Measurements from ENCODE around the gene BZW2. TPM values are rescaled to one million over a fixed set of nuclear protein-coding genes. Genes with fewer than 3 reads are reported as not detected.

Gene BZW2
- total and polyA plus RNA-seq, 4 donors: 32.4 to 53.7 (median 46.1) TPM

DNA sequence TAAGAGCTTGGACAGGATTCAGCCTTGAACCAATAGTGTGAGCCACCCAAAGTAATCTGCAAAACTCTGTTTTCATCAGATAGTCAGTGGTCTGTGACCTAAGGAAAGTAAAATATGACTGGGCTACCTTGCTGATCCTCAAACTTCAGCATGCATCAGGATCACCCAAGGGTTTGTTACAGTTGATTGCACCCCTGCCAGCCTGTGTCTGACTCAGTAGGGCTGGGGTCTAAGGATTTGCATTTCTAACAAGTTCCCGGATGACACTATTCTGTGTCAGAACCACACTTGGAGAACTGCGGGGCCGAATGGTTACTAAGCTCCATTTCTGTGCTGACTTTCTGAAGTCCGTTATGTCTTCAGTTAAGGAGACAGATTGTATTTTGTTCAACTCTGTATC lies 66.9 kb downstream of the BZW2 start:
- ATAC-seq (ENCODE audit: insufficient read depth, low FRiP score) (no peak), DNase-seq (no peak)
- no peaks in the 10 kb centered on the region for H3K27me3 ChIP-seq (ENCODE audit: control insufficient read depth in 3 of 3, insufficient read depth in 3 of 3, low read length in 2 of 3)
- no peak overlapping the region for H3K4me3 ChIP-seq
- 97 to 98% methylated on average over 4 of the region's 4 CpGs for WGBS, 2 donors
- H3K27ac ChIP-seq (ENCODE audit: low read depth in 1 of 2, low read length in 1 of 2): no peak overlapping the region
- H3K9ac ChIP-seq (ENCODE audit: insufficient read depth in 1 of 2, low read length in 2 of 2): no peak overlapping the region
- H3K9me3 ChIP-seq (ENCODE audit: control insufficient read depth in 4 of 4, insufficient read depth in 3 of 4, low read length in 3 of 4): no peaks in the 10 kb centered on the region
- peaks cover 0 to 2% (median 0%) of the 10 kb centered on the region in 4 donors for H3K36me3 ChIP-seq (ENCODE audit: control insufficient read depth in 4 of 4, insufficient read depth in 4 of 4, low read length in 4 of 4)
- no peaks in the 10 kb centered on the region for H3K4me1 ChIP-seq (ENCODE audit: control insufficient read depth in 5 of 5, insufficient read depth in 5 of 5, low read length in 5 of 5)
- TF ChIP-seq, protein P1, sequence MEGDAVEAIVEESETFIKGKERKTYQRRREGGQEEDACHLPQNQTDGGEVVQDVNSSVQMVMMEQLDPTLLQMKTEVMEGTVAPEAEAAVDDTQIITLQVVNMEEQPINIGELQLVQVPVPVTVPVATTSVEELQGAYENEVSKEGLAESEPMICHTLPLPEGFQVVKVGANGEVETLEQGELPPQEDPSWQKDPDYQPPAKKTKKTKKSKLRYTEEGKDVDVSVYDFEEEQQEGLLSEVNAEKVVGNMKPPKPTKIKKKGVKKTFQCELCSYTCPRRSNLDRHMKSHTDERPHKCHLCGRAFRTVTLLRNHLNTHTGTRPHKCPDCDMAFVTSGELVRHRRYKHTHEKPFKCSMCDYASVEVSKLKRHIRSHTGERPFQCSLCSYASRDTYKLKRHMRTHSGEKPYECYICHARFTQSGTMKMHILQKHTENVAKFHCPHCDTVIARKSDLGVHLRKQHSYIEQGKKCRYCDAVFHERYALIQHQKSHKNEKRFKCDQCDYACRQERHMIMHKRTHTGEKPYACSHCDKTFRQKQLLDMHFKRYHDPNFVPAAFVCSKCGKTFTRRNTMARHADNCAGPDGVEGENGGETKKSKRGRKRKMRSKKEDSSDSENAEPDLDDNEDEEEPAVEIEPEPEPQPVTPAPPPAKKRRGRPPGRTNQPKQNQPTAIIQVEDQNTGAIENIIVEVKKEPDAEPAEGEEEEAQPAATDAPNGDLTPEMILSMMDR (IDR thresholded peaks at IDR 0.05; ENCODE audit: control extremely low read depth, extremely low read depth): no peak

- Histone ChIP-seq H3K4me1 (ENCODE audit: control insufficient read depth in 5 of 5, insufficient read depth in 5 of 5, low read length in 5 of 5) (no peaks in the 10 kb centered on the region), H3K9me3 (ENCODE audit: control insufficient read depth in 4 of 4, insufficient read depth in 3 of 4, low read length in 3 of 4) (no peaks in the 10 kb centered on the region), H3K27ac (ENCODE audit: low read depth in 1 of 2, low read length in 1 of 2) (no peak overlapping the region), H3K4me3 (no peak overlapping the region), H3K27me3 (ENCODE audit: control insufficient read depth in 3 of 3, insufficient read depth in 3 of 3, low read length in 2 of 3) (no peaks in the 10 kb centered on the region), H3K36me3 (ENCODE audit: control insufficient read depth in 4 of 4, insufficient read depth in 4 of 4, low read length in 4 of 4) (no peaks in the 10 kb centered on the region), H3K9ac (ENCODE audit: insufficient read depth in 1 of 2, low read length in 2 of 2) (no peak overlapping the region)
- ATAC-seq (ENCODE audit: insufficient read depth, low FRiP score) (no peak), DNase-seq (no peak)
- TF ChIP-seq, protein P1 (IDR thresholded peaks at IDR 0.05; ENCODE audit: control extremely low read depth, extremely low read depth): no peak
Measured at GRCh38 chr7:16715928-16716327, 69.9 kb downstream of the BZW2 start.

GRCh38 chr7:16718111-16718656 lies 72.2 kb downstream of the BZW2 start:
- H3K9me3 ChIP-seq (ENCODE audit: control insufficient read depth in 4 of 4, insufficient read depth in 3 of 4, low read length in 3 of 4): no peaks in the 10 kb centered on the region
- no peak for ATAC-seq (ENCODE audit: insufficient read depth, low FRiP score)
- TF ChIP-seq, protein P1 (IDR thresholded peaks at IDR 0.05; ENCODE audit: control extremely low read depth, extremely low read depth): no peak
- H3K27ac ChIP-seq (ENCODE audit: low read depth in 1 of 2, low read length in 1 of 2): no peak overlapping the region
- H3K4me3 ChIP-seq: no peak overlapping the region
- 98 to 99% methylated on average over 3 of the region's 3 CpGs for WGBS, 2 donors
- H3K4me1 ChIP-seq (ENCODE audit: control insufficient read depth in 5 of 5, insufficient read depth in 5 of 5, low read length in 5 of 5): no peaks in the 10 kb centered on the region
- H3K27me3 ChIP-seq (ENCODE audit: control insufficient read depth in 3 of 3, insufficient read depth in 3 of 3, low read length in 2 of 3): no peaks in the 10 kb centered on the region
- DNase-seq: no peak
- no peaks in the 10 kb centered on the region for H3K36me3 ChIP-seq (ENCODE audit: control insufficient read depth in 4 of 4, insufficient read depth in 4 of 4, low read length in 4 of 4)
- no peak overlapping the region for H3K9ac ChIP-seq (ENCODE audit: insufficient read depth in 1 of 2, low read length in 2 of 2)

DNA sequence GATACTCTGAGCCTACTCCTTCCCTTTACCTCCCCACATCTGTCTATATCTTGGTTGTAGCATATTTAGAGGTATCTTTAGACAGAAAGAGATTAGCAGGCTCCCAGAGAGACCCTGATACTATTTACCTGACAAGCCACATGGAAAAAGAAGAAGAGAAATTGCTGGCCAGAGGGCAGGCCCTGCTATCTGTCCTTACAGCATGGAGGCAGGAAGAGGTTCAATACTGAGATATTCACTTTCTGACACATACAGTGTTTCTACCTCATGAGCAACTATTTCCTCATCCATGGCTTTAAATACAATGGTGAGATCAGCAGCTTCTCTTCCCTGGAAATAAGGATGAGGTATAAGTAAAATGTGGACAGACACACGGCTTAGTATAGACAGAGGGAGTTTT lies 73.7 kb downstream of the BZW2 start:
- 98 to 100% methylated on average over 1 of the region's 1 CpG for WGBS, 2 donors
- Histone ChIP-seq H3K27ac (ENCODE audit: low read depth in 1 of 2, low read length in 1 of 2) (no peak overlapping the region), H3K36me3 (ENCODE audit: control insufficient read depth in 4 of 4, insufficient read depth in 4 of 4, low read length in 4 of 4) (no peaks in the 10 kb centered on the region), H3K9ac (ENCODE audit: insufficient read depth in 1 of 2, low read length in 2 of 2) (no peak overlapping the region), H3K27me3 (ENCODE audit: control insufficient read depth in 3 of 3, insufficient read depth in 3 of 3, low read length in 2 of 3) (no peaks in the 10 kb centered on the region), H3K4me1 (ENCODE audit: control insufficient read depth in 5 of 5, insufficient read depth in 5 of 5, low read length in 5 of 5) (no peaks in the 10 kb centered on the region), H3K4me3 (no peak overlapping the region), H3K9me3 (ENCODE audit: control insufficient read depth in 4 of 4, insufficient read depth in 3 of 4, low read length in 3 of 4) (no peaks in the 10 kb centered on the region)
- no peak for ATAC-seq (ENCODE audit: insufficient read depth, low FRiP score)
- TF ChIP-seq, protein P1 (IDR thresholded peaks at IDR 0.05; ENCODE audit: control extremely low read depth, extremely low read depth): no peak
- DNase-seq: no peak
